ENCODE data around the gene FMO3. TPM values are rescaled to one million over a fixed set of nuclear protein-coding genes. Genes with fewer than 3 reads are reported as not detected.

FMO3 gene
- total RNA-seq, 2 experiments from 2014 or later: not detected

- peaks cover 3% of the 10 kb centered on the region for H3K27me3 Mint-ChIP-seq
- H3K4me3 Mint-ChIP-seq: no peak overlapping the region
- H3K9me3 Mint-ChIP-seq (ENCODE audit: low read depth): peaks cover 2% of the 10 kb centered on the region
- CTCF ChIA-PET: no interaction called here
- H3K27ac Mint-ChIP-seq: no peak overlapping the region
- H3K36me3 Mint-ChIP-seq: no peaks in the 10 kb centered on the region
- DNase-seq: no peak
- ATAC-seq: no peak
- no peaks in the 10 kb centered on the region for H3K4me1 Mint-ChIP-seq
Observed at GRCh38 chr1:171127099-171127498, 36.4 kb downstream of the FMO3 start.

DNA sequence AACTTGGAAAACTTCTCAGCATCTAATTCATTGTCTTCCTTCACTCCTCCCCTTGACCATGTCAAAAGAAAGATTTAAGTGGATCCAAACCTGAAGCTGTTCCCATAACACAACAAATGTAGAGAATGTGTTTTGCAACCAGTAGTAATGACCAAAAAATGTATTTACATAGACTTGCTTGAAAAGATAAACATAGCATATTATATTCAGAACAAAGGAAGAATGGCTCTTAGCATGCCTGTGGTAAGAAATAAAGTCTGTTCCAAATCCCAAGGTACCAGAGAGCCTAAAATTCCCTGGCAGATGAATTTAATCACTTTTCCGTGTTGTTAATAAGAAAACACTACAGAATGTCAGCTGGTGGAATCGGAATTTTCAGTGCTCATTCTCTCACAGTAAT is 36.8 kb downstream of the FMO3 start:
- no peak for DNase-seq
- CTCF ChIA-PET: no interaction called here
- no peak overlapping the region for H3K27ac Mint-ChIP-seq
- H3K9me3 Mint-ChIP-seq (ENCODE audit: low read depth): peaks cover 2% of the 10 kb centered on the region
- peaks cover 3% of the 10 kb centered on the region for H3K27me3 Mint-ChIP-seq
- no peaks in the 10 kb centered on the region for H3K36me3 Mint-ChIP-seq
- H3K4me1 Mint-ChIP-seq: no peaks in the 10 kb centered on the region
- no peak for ATAC-seq
- no peak overlapping the region for H3K4me3 Mint-ChIP-seq

GRCh38 chr1:171128463-171128862 is 37.8 kb downstream of the FMO3 start:
- peaks cover 2% of the 10 kb centered on the region for H3K9me3 Mint-ChIP-seq (ENCODE audit: low read depth)
- peaks cover 3% of the 10 kb centered on the region for H3K27me3 Mint-ChIP-seq
- CTCF ChIA-PET: no interaction called here
- H3K27ac Mint-ChIP-seq: no peak overlapping the region
- ATAC-seq (no peak), DNase-seq (no peak)
- no peaks in the 10 kb centered on the region for H3K36me3 Mint-ChIP-seq
- no peak overlapping the region for H3K4me3 Mint-ChIP-seq
- H3K4me1 Mint-ChIP-seq: no peaks in the 10 kb centered on the region

DNA sequence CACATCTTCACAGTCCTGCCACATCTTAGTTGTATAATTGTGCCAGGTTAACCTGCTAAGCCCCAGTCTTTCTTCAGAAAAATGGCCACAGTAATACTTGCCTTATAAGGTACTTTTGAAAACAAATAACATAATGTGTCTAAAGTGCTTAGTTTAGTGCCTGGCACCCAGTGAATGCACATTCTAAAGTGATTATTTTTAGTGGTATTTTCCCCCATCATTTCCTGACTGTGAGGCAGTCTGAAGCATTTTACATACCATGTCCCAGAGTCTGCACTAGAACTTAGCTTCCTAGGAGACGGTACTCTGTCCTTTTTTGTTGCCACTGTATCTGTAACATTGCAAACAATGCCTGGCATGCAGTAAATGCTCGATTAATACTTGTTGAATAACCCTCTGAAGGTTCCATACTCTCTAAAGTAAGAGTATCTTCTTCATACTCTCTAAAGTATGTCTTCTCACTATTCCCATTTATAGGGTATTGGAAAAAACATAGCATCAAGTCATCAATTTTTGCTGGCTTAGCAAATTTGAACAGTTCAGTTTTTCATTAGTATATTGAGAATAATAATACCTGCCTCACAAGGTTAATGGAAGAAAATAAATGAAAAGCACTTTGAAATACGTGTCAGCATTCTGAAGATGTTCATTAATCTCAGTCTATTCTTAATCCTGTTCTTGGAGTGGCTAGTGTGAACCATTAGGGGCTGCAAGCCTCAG is 43.7 kb downstream of the FMO3 start:
- no peaks in the 10 kb centered on the region for H3K9me3 Mint-ChIP-seq (ENCODE audit: low read depth)
- ATAC-seq (no peak), DNase-seq (no peak)
- H3K27ac Mint-ChIP-seq: no peak overlapping the region
- no peaks in the 10 kb centered on the region for H3K36me3 Mint-ChIP-seq
- peaks cover 4% of the 10 kb centered on the region for H3K27me3 Mint-ChIP-seq
- H3K4me3 Mint-ChIP-seq: no peak overlapping the region
- CTCF ChIA-PET: no interaction called here
- no peaks in the 10 kb centered on the region for H3K4me1 Mint-ChIP-seq

GRCh38 chr1:171137580-171137979 is 46.9 kb downstream of the FMO3 start:
- CTCF ChIA-PET: no interaction called here
- Mint-ChIP-seq H3K4me1 (no peaks in the 10 kb centered on the region), H3K27ac (no peak overlapping the region), H3K27me3 (peaks cover 12% of the 10 kb centered on the region), H3K36me3 (no peaks in the 10 kb centered on the region), H3K4me3 (no peak overlapping the region), H3K9me3 (ENCODE audit: low read depth) (no peaks in the 10 kb centered on the region)
- DNase-seq (no peak), ATAC-seq (no peak)

- H3K27me3 Mint-ChIP-seq: peaks cover 16% of the 10 kb centered on the region
- no peak overlapping the region for H3K4me3 Mint-ChIP-seq
- ATAC-seq: no peak
- CTCF ChIA-PET: no interaction called here
- H3K9me3 Mint-ChIP-seq (ENCODE audit: low read depth): no peaks in the 10 kb centered on the region
- no peaks in the 10 kb centered on the region for H3K4me1 Mint-ChIP-seq
- no peak overlapping the region for H3K27ac Mint-ChIP-seq
- no peaks in the 10 kb centered on the region for H3K36me3 Mint-ChIP-seq
- no peak for DNase-seq
Observed at GRCh38 chr1:171138980-171139379, 48.3 kb downstream of the FMO3 start.

GRCh38 chr1:171139890-171140289 is 49.2 kb downstream of the FMO3 start:
- no peak overlapping the region for H3K4me3 Mint-ChIP-seq
- no peaks in the 10 kb centered on the region for H3K36me3 Mint-ChIP-seq
- ATAC-seq: no peak
- no peaks in the 10 kb centered on the region for H3K4me1 Mint-ChIP-seq
- no peaks in the 10 kb centered on the region for H3K9me3 Mint-ChIP-seq (ENCODE audit: low read depth)
- no peak for DNase-seq
- H3K27me3 Mint-ChIP-seq: peaks cover 16% of the 10 kb centered on the region
- CTCF ChIA-PET: no interaction called here
- no peak overlapping the region for H3K27ac Mint-ChIP-seq

DNA sequence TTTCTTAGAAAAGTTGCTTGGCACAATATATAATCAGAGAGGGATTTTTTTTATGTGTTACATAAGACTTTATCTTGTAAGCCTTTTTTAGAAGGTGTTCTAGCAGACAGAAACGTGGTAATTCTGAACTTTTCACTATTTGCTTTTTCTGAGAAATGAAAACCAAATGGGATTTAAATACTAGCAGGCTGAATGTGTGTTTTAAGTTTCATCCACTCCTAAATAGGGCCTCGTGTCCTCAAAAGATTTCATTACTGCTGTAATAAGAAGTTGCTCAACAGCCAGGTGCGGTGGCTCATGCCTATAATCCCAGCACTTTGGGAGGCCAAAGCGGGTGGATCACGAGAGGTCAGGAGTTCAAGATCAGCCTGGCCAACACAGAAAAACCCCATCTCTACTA is 49.7 kb downstream of the FMO3 start:
- H3K4me3 Mint-ChIP-seq: no peak overlapping the region
- CTCF ChIA-PET: no interaction called here
- ATAC-seq: no peak

GRCh38 chr1:171140956-171141687 is 50.4 kb downstream of the FMO3 start:
- H3K27ac Mint-ChIP-seq: no peak overlapping the region
- CTCF ChIA-PET: no interaction called here
- H3K4me3 Mint-ChIP-seq: no peak overlapping the region
- no peaks in the 10 kb centered on the region for H3K9me3 Mint-ChIP-seq (ENCODE audit: low read depth)
- no peak for ATAC-seq
- DNase-seq: no peak
- H3K36me3 Mint-ChIP-seq: no peaks in the 10 kb centered on the region
- H3K4me1 Mint-ChIP-seq: no peaks in the 10 kb centered on the region
- peaks cover 18% of the 10 kb centered on the region for H3K27me3 Mint-ChIP-seq

More for the DNA sequence above, 49.7 kb downstream of the FMO3 start:
- Mint-ChIP-seq H3K27me3 (peaks cover 18% of the 10 kb centered on the region), H3K36me3 (no peaks in the 10 kb centered on the region), H3K4me1 (no peaks in the 10 kb centered on the region), H3K27ac (no peak overlapping the region), H3K9me3 (ENCODE audit: low read depth) (no peaks in the 10 kb centered on the region)
- DNase-seq: no peak

DNA sequence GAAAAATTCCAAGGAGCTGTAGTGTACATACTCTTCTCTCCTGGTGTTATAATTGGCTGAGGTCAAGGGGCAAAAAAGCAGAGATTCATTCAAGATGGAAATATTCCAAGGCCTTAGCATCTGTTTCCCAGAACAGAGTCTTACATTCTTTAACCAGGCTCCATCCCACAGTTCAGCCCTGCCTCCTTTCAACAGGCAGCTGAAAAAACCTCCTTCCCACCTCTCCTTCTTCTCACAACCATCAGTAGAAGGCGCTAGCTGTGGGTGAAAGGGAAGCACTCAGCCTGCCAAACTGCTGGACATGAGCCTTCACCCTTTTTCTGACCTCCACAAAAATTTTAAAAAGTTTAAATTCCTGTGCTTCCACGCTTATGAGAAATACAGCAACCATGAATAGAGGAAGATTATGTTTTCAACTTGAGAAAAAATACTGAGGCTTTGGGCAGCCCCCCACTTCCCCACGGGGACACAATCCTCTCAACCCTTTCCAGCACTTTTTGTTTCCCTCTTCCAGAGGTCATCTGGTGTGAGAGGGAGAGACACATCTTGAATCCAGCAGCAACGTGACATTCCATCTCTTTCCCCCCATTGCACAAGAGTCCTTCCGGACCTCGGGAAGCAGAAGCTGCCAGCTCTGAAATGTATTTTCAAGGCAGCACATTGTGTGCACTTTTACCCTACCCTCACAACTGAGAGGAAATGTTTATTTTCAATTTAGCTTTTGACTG is 51.1 kb downstream of the FMO3 start:
- ATAC-seq (no peak), DNase-seq (no peak)
- CTCF ChIA-PET: no interaction called here
- no peaks in the 10 kb centered on the region for H3K36me3 Mint-ChIP-seq
- no peaks in the 10 kb centered on the region for H3K4me1 Mint-ChIP-seq
- H3K4me3 Mint-ChIP-seq: no peak overlapping the region
- H3K27ac Mint-ChIP-seq: no peak overlapping the region
- no peaks in the 10 kb centered on the region for H3K9me3 Mint-ChIP-seq (ENCODE audit: low read depth)
- peaks cover 16% of the 10 kb centered on the region for H3K27me3 Mint-ChIP-seq

DNA sequence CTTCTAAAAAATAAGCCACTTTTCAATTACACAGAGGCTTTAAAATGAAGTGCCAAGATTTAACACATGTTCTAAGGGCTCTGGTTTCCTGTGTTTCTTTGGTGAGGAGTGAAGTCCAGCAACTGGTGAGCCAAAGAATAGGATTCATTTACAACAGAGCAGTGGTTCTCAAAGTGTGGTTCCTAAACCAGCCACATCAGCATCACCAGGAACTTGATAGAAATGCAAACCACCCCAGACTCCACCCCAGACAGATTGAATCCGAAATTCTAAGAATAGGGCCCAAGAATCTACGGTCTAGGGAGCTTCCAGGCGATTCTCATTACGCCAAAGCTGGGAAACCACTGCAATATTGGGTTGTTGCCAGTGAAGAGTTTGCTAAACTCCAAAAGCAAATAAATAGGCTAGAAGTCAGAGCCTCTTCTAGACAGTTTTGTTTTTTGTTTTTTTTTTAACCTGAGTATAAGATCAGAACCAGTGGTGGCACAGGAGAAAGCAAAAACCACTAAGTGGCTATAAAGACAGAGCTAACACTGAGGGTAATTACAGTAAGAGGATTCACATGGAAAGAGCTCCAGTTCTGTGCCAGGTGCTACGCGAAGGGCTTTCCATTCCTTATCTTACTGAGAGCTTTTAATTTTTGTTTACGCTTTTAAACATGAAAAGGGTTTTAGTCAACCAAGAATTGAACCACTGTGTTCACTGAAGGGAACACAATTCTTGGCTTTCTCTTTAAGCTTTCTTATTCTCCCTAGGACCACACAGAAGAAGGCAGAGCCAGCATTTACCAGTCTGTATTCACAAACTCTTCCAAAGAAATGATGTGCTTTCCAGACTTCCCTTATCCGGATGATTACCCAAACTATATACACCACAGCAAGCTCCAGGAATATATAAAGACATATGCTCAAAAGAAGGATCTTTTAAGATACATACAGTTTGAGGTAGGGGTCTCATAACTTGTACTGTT is 52.0 kb downstream of the FMO3 start:
- no peak for DNase-seq
- Mint-ChIP-seq H3K36me3 (no peaks in the 10 kb centered on the region), H3K27me3 (peaks cover 18% of the 10 kb centered on the region), H3K4me1 (no peaks in the 10 kb centered on the region), H3K27ac (no peak overlapping the region), H3K9me3 (ENCODE audit: low read depth) (no peaks in the 10 kb centered on the region), H3K4me3 (no peak overlapping the region)
- CTCF ChIA-PET: no interaction called here
- ATAC-seq: no peak

GRCh38 chr1:171150156-171150555 is 59.5 kb downstream of the FMO3 start:
- no peaks in the 10 kb centered on the region for H3K9me3 Mint-ChIP-seq (ENCODE audit: low read depth)
- no peak for ATAC-seq
- no peaks in the 10 kb centered on the region for H3K4me1 Mint-ChIP-seq
- H3K27me3 Mint-ChIP-seq: peaks cover 11% of the 10 kb centered on the region
- no peak for DNase-seq
- CTCF ChIA-PET: no interaction called here
- H3K36me3 Mint-ChIP-seq: no peaks in the 10 kb centered on the region
- no peak overlapping the region for H3K27ac Mint-ChIP-seq
- H3K4me3 Mint-ChIP-seq: no peak overlapping the region

DNA sequence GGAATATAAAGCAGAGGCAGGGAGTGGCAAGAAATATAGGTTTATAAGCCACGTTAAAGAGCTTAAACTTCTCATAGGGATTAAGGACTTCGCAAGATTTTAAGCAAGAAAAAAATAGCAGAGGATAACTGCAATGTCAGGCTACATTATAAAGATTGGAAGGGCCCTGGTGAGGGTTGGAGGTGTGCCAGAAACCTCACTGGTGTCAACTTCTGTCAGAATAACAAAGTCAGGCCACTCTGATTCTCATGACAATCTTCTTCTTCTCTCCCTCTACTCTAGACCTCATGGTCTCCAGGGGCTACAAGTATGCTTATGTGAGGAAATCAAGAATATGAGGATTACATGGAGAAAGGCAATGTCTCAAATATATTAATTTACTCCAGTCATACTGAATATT is 61.8 kb downstream of the FMO3 start:
- CTCF ChIA-PET: no interaction called here
- no peak overlapping the region for H3K27ac Mint-ChIP-seq
- no peak for ATAC-seq

More for the DNA sequence above, 61.8 kb downstream of the FMO3 start:
- Mint-ChIP-seq H3K36me3 (no peaks in the 10 kb centered on the region), H3K27me3 (peaks cover 7% of the 10 kb centered on the region), H3K4me1 (no peaks in the 10 kb centered on the region), H3K9me3 (ENCODE audit: low read depth) (no peaks in the 10 kb centered on the region), H3K4me3 (no peak overlapping the region)
- no peak for DNase-seq

Measured in activated CD8-positive, alpha-beta memory T cell treated with anti-CD3 and anti-CD28 coated beads, Interleukin-2, amount 10 ng/mL, durations not matched to agents 7 days and 5 days (primary cell).